K562 (cell line): ENCODE measurements around the gene GALT. TPM values are rescaled to one million over a fixed set of nuclear protein-coding genes. Genes with fewer than 3 reads are reported as not detected.

Source experiments
- BMI1 ChIP-seq: fragments of 150-350 bp; IDR thresholded peaks from 2 replicates; pipeline ENCODE4 v1.6.1; 2014; ENCODE audit warnings: low read length
- CREM ChIP-seq: IDR thresholded peaks from 2 replicates; pipeline ENCODE4 v1.6.1; 2014; ENCODE audit warnings: antibody characterized with exemption, low read depth
- FOXP1 ChIP-seq: sonication (generic); formaldehyde crosslinking; IDR thresholded peaks from 2 replicates; pipeline ENCODE4 v1.8.0; 2022; ENCODE audit warnings: mild to moderate bottlenecking, missing genetic modification reagents
- GABPB2 ChIP-seq: fragments of 250-450 bp; sonication (Bioruptor Pico); conservative IDR thresholded peaks from 2 replicates; pipeline ENCODE4 v1.5.1; 2021; ENCODE audit warnings: mild to moderate bottlenecking
- GMEB1 ChIP-seq: fragments of 250-450 bp; sonication (Bioruptor Pico); IDR thresholded peaks from 2 replicates; pipeline ENCODE4 v1.4.0; 2020; ENCODE audit warnings: mild to moderate bottlenecking
- HCFC1 ChIP-seq: IDR thresholded peaks from 2 replicates; pipeline ENCODE4 v1.6.1; 2012; ENCODE audit warnings: low read depth, low read length, improper control_type of control experiment
- HDAC1 ChIP-seq, 2 experiments: fragments of 450-650 bp; IDR thresholded peaks; 2 replicates each; pipeline ENCODE4 v1.6.1; 2016 to 2017; ENCODE audit warnings: inconsistent platforms in 1 of 2, mild to moderate bottlenecking in 1 of 2, moderate library complexity in 1 of 2
- HDAC8 ChIP-seq: fragments of 450-650 bp; IDR thresholded peaks from 2 replicates; pipeline ENCODE4 v1.6.1; 2016; ENCODE audit warnings: mild to moderate bottlenecking, missing genetic modification characterization, moderate library complexity, missing compliant biosample characterization
- HMBOX1 ChIP-seq: sonication (generic); IDR thresholded peaks from 2 replicates; pipeline ENCODE4 v1.6.1; 2016
- KDM1A ChIP-seq, 2 experiments: fragments of 450-650 bp; IDR thresholded peaks; 2 replicates each; pipeline ENCODE4 v1.6.1; 2016; ENCODE audit warnings: mild to moderate bottlenecking in 2 of 2
- MAZ ChIP-seq, 2 experiments: fragments of 450-650 bp in 1 of 2; sonication (generic) in 1 of 2; formaldehyde crosslinking; IDR thresholded peaks in 1 of 2; conservative IDR thresholded peaks in 1 of 2; 2 replicates each; pipeline versions ENCODE4 v1.4.0 to v1.5.0; 2020; ENCODE audit warnings: mild to moderate bottlenecking in 1 of 2, missing genetic modification reagents in 1 of 2
- MTA3 ChIP-seq: fragments of 450-650 bp; formaldehyde crosslinking; IDR thresholded peaks from 2 replicates; pipeline ENCODE4 v1.6.1; 2017; ENCODE audit warnings: mild to moderate bottlenecking, borderline replicate concordance
- NCOR1 ChIP-seq: fragments of 450-650 bp; IDR thresholded peaks from 2 replicates; pipeline ENCODE4 v1.6.1; 2016; ENCODE audit warnings: mild to moderate bottlenecking, moderate library complexity
- SNIP1 ChIP-seq: fragments of 450-650 bp; IDR thresholded peaks from 2 replicates; pipeline ENCODE4 v1.7.1; 2017; ENCODE audit warnings: low read depth, mild to moderate bottlenecking
- TCF3 ChIP-seq: sonication (generic); formaldehyde crosslinking; IDR thresholded peaks from 2 replicates; pipeline ENCODE4 v1.4.0; 2020; ENCODE audit warnings: mild to moderate bottlenecking, missing genetic modification reagents
- ZBTB9 ChIP-seq: fragments of 450-650 bp; formaldehyde crosslinking; IDR thresholded peaks from 2 replicates; pipeline ENCODE4 v1.4.0; 2020; ENCODE audit warnings: mild to moderate bottlenecking, moderate library complexity
- ZKSCAN3 ChIP-seq: fragments of 250-450 bp; sonication (Bioruptor Pico); IDR thresholded peaks from 2 replicates; pipeline ENCODE4 v1.4.0; 2020
- ZNF217 ChIP-seq: sonication (generic); formaldehyde crosslinking; IDR thresholded peaks from 2 replicates; pipeline ENCODE4 v1.8.0; 2022; ENCODE audit warnings: mild to moderate bottlenecking, missing genetic modification reagents
- ZNF239 ChIP-seq: fragments of 250-450 bp; sonication (Bioruptor Pico); IDR thresholded peaks from 2 replicates; pipeline ENCODE4 v1.4.0; 2020; ENCODE audit warnings: mild to moderate bottlenecking
- ZNF24 ChIP-seq: fragments of 450-650 bp; IDR thresholded peaks from 2 replicates; pipeline ENCODE4 v1.6.1; 2016
- ZNF280B ChIP-seq: fragments of 250-450 bp; sonication (Bioruptor Pico); IDR thresholded peaks from 2 replicates; pipeline ENCODE4 v1.5.1; 2021; ENCODE audit warnings: mild to moderate bottlenecking
- ZNF282 ChIP-seq: sonication (generic); formaldehyde crosslinking; IDR thresholded peaks from 2 replicates; pipeline ENCODE4 v1.8.1; 2023; ENCODE audit warnings: missing genetic modification reagents
- ZNF408 ChIP-seq: fragments of 250-450 bp; sonication (Bioruptor Pico); IDR thresholded peaks from 2 replicates; pipeline ENCODE4 v1.4.0; 2020; ENCODE audit warnings: low read depth, mild to moderate bottlenecking, moderate library complexity
- polyA plus RNA-seq, 8 experiments: library from polyadenylated mRNA; depleted of rRNA in 4 of 8; stranded (reverse) in 5 of 8; unstranded in 3 of 8; fragments of >200 nt; fragmentation: Nextera tagmentation in 2 of 8; fragmentation: Illumina TruSeq in 1 of 8; extraction: Ambion mirVana in 2 of 8; extraction: Trizol in 1 of 8; gene quantifications; 2 replicates each; pipeline versions ENCODE4 v1.2.1 to v1.2.3, GENCODE V29; 2011 to 2014; ENCODE audit warnings: inconsistent platforms in 1 of 8, missing spikeins in 1 of 8
- total RNA-seq, 7 experiments: library from RNA; depleted of rRNA in 6 of 7; stranded (reverse); fragments of >200 nt in 6 of 7; fragmentation: Illumina TruSeq in 2 of 7; extraction: Trizol in 2 of 7; gene quantifications; 2 replicates each; pipeline versions ENCODE4 v1.2.1 to v1.2.3, GENCODE V29; 2011 to 2021; ENCODE audit warnings: low replicate concordance in 1 of 7
- TF ChIP-seq, protein P1 (sequence below): fragments of 450-650 bp; IDR thresholded peaks from 2 replicates; pipeline ENCODE4 v1.7.1; 2018; ENCODE audit warnings: mild to moderate bottlenecking, low read depth; ENCODE audit not compliant: partially characterized antibody

The GALT gene
- total and polyA plus RNA-seq, 9 of the 15 experiments (the other 6 are each of a cell fraction or from before 2014, with no cell fraction given) = 7.3 to 29.2 (median 15.6) TPM

GRCh38 chr9:34606190-34606589 lies 40.3 kb upstream of the GALT start (continued):
- TF ChIP-seq, protein P1, sequence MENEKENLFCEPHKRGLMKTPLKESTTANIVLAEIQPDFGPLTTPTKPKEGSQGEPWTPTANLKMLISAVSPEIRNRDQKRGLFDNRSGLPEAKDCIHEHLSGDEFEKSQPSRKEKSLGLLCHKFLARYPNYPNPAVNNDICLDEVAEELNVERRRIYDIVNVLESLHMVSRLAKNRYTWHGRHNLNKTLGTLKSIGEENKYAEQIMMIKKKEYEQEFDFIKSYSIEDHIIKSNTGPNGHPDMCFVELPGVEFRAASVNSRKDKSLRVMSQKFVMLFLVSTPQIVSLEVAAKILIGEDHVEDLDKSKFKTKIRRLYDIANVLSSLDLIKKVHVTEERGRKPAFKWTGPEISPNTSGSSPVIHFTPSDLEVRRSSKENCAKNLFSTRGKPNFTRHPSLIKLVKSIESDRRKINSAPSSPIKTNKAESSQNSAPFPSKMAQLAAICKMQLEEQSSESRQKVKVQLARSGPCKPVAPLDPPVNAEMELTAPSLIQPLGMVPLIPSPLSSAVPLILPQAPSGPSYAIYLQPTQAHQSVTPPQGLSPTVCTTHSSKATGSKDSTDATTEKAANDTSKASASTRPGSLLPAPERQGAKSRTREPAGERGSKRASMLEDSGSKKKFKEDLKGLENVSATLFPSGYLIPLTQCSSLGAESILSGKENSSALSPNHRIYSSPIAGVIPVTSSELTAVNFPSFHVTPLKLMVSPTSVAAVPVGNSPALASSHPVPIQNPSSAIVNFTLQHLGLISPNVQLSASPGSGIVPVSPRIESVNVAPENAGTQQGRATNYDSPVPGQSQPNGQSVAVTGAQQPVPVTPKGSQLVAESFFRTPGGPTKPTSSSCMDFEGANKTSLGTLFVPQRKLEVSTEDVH = no peak
- TF ChIP-seq TCF3 (CRISPR knock-in tag) = peak; percentile 82
- no peak for TF ChIP-seq HCFC1
- no peak for TF ChIP-seq ZBTB9 (CRISPR knock-in tag)
- no peak for TF ChIP-seq HDAC8 (tag)
- TF ChIP-seq ZNF239 (CRISPR knock-in tag) = no peak
- TF ChIP-seq NCOR1 = peak; percentile 66
- no peak for TF ChIP-seq ZNF282
- TF ChIP-seq HMBOX1 = peak; percentile 79
- TF ChIP-seq MTA3 = no peak
- TF ChIP-seq KDM1A (IDR thresholded peaks at IDR 0.05) = peak; percentile 34 to 68; a peak in 3 of 4 replicates
- TF ChIP-seq MAZ (CRISPR knock-in tag; conservative IDR thresholded peaks at IDR 0.05 in 1 of 2, IDR thresholded peaks at IDR 0.05 in 1 of 2) = no peak
- TF ChIP-seq ZNF24 = no peak
- TF ChIP-seq SNIP1 = no peak
- no peak for TF ChIP-seq CREM
- TF ChIP-seq GMEB1 = no peak
- TF ChIP-seq GABPB2 = no peak
- TF ChIP-seq ZNF408 (CRISPR knock-in tag) = no peak
- TF ChIP-seq ZKSCAN3 (CRISPR knock-in tag) = no peak
- TF ChIP-seq ZNF280B (CRISPR knock-in tag) = no peak
- no peak for TF ChIP-seq ZNF217 (CRISPR knock-in tag)
- no peak for TF ChIP-seq BMI1
- TF ChIP-seq HDAC1 (IDR thresholded peaks at IDR 0.05) = peak in 1 of 2 experiments; percentile 24; a peak in 1 of 4 replicates
- TF ChIP-seq FOXP1 (CRISPR knock-in tag) = no peak
